SKM-1 treated with dmso at 0.1 percent for 144 hours (cell line): ENCODE data around the gene POLR3GL.
"Not testable (repeated sequence)": the region's sequence is repeated elsewhere in the genome, so short reads cannot be mapped to it uniquely, and the experiment has no call there.

Experiments
- DNase-seq: peaks from one replicate; lab custom pipeline; 2025; ENCODE audit not compliant: unreplicated experiment; lab: John Stamatoyannopoulos, UW

POLR3GL gene

DNA sequence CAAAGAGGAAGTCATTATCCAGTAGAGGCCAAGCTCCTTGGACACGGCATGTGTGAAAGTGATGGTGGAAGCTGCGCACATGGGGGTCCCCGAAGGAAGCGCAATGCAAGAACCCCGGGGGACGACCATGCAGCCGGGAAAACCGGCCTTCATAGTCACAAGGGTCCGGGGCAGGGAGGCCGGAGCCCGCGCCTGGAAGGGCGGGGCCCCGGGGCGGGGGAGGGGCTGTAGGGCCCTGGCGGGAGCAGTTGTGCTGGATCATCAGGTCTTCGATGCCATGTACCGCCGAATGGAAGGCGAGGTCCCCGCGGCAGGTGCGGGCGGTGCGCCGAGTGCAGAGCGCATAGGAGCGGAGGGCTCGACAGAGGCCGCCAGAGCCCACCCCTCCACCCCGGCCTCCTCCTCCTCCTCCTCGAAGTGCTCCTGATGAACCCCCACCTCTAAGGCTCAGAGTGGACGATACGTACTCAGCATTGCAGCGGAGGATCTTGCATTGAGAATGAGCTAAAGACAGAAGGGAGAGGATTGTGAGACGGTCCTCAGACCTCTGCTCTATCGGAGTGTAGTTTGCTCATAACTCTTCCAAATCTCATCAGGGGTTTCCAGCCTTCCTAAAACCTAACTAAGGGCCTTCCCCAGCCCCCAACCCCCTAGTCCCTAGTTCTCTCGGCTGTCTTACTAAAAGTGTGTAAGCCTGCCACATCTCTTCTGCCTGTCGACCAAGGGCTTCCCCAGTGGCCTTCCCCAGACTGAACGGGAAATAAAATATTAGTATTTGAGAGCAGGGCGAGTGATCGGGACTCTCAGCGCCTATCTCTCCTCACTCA, 55.0 kb downstream of the POLR3GL start:
- no peak for DNase-seq

DNA sequence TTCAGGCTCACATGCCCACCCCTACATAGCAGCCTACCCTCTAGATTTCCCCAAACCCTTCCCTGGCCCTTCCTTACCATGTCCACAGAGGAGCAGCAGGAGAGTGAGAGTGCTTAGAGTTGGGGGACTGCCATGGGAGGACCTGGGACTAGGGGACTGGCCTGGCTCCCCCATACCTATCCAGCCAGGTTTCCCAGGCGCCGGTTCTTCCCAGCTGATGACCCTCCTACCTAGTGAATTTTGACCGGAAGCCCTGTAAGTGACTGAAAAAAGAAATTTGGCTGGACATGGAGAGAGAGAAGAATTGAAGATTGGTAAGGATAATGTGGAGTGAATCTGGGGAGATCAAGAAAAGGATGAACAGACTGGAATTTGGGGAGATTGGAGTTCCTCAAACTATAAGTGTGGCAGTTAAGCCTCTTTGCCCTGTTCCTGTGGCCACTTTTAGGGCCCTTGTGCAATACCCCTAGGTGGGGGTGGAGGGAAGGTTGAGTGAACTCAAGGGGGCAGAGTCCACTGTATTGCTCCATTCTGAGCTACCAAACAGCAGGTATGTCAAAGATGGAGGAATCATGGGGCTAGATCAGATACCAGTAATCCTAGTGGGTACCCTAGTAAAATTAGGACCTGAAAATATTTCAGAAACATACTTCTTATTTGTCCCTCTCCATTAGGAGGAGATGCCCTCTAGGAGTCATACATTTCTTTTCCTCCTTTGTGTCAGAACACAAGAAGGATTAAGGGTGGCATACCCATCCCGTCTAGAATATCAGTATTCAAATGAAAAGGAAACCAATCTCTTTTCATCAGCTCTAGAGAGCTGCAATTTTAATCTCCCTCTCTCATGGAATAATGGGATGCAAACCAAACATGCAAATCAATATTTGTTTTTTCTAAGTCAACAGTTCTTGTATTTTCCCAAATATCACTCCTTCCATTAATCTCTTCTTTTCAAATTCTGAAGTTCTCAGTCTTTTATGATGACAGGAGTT, 55.9 kb downstream of the POLR3GL start:
- peak; percentile 56 for DNase-seq

DNA sequence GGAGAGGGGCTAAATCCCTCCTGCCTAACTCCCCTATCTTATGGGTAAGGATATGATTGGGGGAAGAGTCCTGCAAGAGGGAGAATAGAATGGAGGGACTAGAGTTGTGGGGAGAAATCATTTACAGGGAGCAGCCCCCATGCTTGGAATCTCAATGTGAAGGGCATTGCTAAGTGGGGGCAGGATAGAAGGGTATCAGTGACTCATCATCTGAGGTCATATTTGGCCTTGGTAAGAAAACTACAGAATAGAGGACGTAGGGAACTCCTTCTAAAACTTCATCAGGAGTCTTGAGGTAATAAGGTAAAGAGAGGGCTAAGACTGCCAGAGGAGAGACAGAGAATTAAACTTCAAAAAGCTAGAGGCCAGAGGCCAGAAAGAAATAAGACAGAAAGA, 56.6 kb downstream of the POLR3GL start:
- DNase-seq: no peak

DNA sequence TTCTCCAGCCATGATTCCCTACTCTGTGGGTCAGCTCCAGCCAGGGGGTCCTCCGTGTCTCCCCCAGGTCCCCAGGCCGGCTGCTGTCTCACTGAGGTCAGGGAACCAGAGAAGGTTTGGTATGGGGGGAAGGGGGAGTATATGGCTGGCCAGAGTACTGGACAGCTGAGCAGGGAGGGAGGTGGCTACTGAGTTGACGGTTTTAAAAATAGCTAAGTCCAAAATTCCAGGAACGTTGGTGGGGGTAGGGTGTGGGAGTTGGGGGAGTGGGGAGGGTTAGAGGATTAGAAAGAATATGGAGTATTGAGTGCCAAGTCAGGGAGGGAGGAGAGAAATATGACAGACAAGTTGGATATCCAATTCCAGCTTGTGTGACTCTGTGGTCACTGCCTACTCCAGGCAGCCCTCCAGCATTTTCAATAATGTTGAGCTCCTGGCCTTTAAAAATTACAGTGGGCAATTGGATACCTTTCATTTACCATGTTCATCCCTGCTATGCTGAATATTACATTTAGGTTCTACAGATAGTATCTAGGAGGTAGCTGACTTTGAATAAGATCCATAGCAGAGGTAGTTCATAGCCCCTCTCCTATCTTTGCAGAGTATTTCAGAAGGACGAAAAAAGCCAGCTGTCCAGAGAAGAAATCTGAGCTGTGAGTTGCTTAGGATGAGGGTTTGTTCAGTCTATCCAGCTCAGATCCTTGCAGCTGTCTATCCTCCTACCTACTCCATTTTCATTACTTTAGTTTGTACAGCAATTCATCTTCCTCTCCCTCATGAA, 57.3 kb downstream of the POLR3GL start, which contains the start of gene HJV:
HJV (minus strand) TSS at position 114 of the 781 bp plus-strand sequence. CDS start 1,504 bp downstream, outside the sequence.
- no peak for DNase-seq

DNA sequence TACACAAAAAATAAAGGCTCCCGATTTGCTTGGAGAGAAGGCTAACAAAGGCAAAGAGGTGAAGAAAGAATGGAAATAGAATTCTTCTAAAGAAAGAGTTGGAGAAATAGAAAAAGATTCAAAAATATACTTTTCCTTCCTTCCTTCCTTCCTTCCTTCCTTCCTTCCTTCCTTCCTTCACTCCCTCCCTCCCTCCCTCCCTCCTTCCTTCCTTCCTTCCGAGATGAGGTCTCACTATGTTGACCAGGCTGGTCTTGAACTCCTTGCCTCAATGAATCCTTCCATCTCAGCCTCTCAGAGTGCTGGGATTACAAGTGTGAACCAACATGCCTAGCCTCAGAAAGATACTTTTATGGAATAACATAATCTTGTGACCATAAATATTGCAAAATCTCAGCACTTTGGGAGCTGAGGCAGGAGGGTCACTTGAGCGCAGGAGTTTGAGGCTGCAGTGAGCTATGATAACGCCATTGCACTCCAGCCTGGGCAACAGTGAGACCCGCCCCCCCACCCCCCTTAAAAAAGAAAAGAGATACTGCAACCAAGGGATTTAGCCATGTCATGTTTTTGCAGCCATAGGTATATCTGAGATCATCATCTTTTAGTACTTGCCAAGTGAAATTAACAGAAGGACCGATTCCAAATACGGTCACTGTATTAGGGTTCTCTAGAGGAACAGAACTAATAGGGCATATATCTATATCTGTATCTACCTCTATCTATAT, 58.1 kb downstream of the POLR3GL start:
- DNase-seq: no peak

DNA sequence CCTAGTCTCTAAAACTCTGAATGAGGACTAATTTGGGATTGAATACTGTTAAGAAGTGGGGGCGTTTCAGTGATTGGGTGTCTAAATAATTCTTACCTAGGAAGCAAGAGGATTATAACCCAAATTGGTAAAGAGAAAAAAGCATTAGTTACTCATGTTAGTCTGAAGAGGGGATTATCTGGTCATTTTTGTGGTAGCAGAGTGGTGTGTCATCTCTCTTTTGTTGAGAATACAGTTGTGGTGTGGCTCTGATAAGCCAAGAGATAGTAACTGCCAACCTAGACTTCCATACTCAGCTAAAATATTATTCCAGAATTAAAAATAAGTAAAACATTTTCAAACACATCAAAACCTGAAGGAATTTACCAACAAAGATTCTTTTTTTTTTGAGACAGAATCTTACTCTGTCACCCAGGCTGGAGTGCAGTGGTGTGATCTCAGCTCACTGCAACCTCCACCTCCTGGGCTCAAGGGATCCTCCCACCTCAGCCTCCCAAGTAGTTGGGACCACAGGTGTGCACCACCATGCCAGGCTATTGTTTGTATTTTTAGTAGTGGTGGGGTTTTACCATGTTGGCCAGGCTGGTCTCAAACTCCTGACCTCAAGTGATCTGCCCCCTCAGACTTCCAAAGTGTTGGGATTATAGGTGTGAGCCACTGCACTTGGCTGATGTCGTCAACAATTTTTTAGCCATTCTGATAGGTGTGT, 61.5 kb downstream of the POLR3GL start:
- DNase-seq: not testable (repeated sequence)

DNA sequence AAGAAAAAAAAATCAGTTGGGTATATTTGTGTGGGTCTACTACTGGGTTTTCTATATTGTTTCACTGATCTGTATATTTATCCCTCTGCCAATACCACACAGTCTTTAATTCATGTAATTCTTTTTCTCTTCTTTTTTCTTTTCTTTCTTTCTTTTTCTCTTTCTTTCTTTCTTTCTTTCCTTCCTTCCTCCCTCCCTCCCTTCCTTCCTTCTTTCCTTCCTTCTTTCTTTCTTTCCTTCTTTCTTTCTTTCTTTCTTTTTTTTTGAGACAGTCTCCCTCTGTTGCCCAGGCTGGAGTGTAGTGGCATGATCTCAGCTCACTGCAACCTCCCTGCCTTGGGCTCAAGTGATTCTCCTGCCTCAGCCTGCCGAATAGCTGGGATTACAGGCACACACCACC, 62.2 kb downstream of the POLR3GL start:
- DNase-seq: not testable (repeated sequence)
